GM23338 (cell line): ENCODE data around the gene GRID2IP. TPM values are rescaled to one million over a fixed set of nuclear protein-coding genes. Genes with fewer than 3 reads are reported as not detected.

Source experiments
- ATAC-seq: fragments of 200-7000 bp; cut with Tn5 transposase; 3 replicates; pipeline ENCODE4 v1.9.1; 2020
- DNase-seq: peaks from one replicate; pipeline ENCODE4 v3.0.0-alpha.2; 2015; ENCODE audit warnings: low spot score
- H2AFZ ChIP-seq: fragments of 200-600 bp; sonication (generic); 2 replicates; pipeline ENCODE4 v1.8.0; 2016; ENCODE audit warnings: antibody characterized with exemption, mild to moderate bottlenecking, moderate library complexity
- H3F3A ChIP-seq: fragments of 200-600 bp; sonication (generic); replicated peaks from 2 replicates; pipeline ENCODE4 v1.8.0; 2017; ENCODE audit warnings: antibody characterized with exemption, mixed run types, low read depth
- H3K27ac ChIP-seq: fragments of 200-600 bp; sonication (generic); 2 replicates; pipeline ENCODE4 v1.6.1; 2016; ENCODE audit warnings: low read depth
- H3K27me3 ChIP-seq: fragments of 200-600 bp; sonication (generic); 2 replicates; pipeline ENCODE4 v1.8.0; 2016; ENCODE audit warnings: mild to moderate bottlenecking, mixed run types, moderate library complexity; ENCODE audit not compliant: insufficient read depth
- H3K36me3 ChIP-seq: fragments of 200-600 bp; sonication (generic); 2 replicates; pipeline ENCODE4 v1.8.0; 2016; ENCODE audit warnings: mild to moderate bottlenecking; ENCODE audit not compliant: insufficient read depth
- H3K4me1 ChIP-seq: fragments of 200-600 bp; sonication (generic); 2 replicates; pipeline ENCODE4 v1.8.0; 2016; ENCODE audit warnings: mild to moderate bottlenecking, moderate library complexity; ENCODE audit not compliant: insufficient read depth
- H3K4me2 ChIP-seq: fragments of 200-600 bp; sonication (generic); 2 replicates; pipeline ENCODE4 v1.7.1; 2017; ENCODE audit warnings: mixed run types
- H3K4me3 ChIP-seq: fragments of 200-600 bp; sonication (generic); 2 replicates; pipeline ENCODE4 v1.6.1; 2016; ENCODE audit warnings: mixed run types
- H3K79me2 ChIP-seq: fragments of 200-600 bp; sonication (generic); replicated peaks from 2 replicates; pipeline ENCODE4 v1.8.0; 2017; ENCODE audit warnings: mild to moderate bottlenecking; ENCODE audit not compliant: insufficient read depth
- H3K9me2 ChIP-seq: fragments of 200-600 bp; sonication (generic); 2 replicates; pipeline ENCODE4 v1.8.0; 2017; ENCODE audit not compliant: insufficient read depth
- H4K20me1 ChIP-seq: fragments of 200-600 bp; sonication (generic); replicated peaks from 2 replicates; pipeline ENCODE4 v1.8.0; 2017; ENCODE audit warnings: mild to moderate bottlenecking; ENCODE audit not compliant: insufficient read depth
- H3K27ac Mint-ChIP-seq: 2 replicates; pipeline ENCODE4 v1.8.0; 2020; ENCODE audit warnings: inconsistent platforms, mild to moderate bottlenecking, moderate library complexity, mixed read lengths
- H3K27me3 Mint-ChIP-seq: 3 replicates; pipeline ENCODE4 v1.8.0; 2022; ENCODE audit warnings: low read depth, mild to moderate bottlenecking, moderate library complexity, mixed read lengths, inconsistent platforms; ENCODE audit not compliant: insufficient read depth, poor library complexity
- H3K36me3 Mint-ChIP-seq: 3 replicates; pipeline ENCODE4 v1.8.0; 2021; ENCODE audit warnings: low read depth, mild to moderate bottlenecking, inconsistent platforms, moderate library complexity, mixed read lengths
- H3K4me1 Mint-ChIP-seq: 3 replicates; pipeline ENCODE4 v1.8.0; 2020; ENCODE audit warnings: mild to moderate bottlenecking, inconsistent platforms, mixed read lengths
- H3K4me3 Mint-ChIP-seq: 3 replicates; pipeline ENCODE4 v1.8.0; 2021; ENCODE audit warnings: moderate library complexity, mild to moderate bottlenecking, inconsistent platforms, mixed read lengths
- H3K9me3 Mint-ChIP-seq: 3 replicates; pipeline ENCODE4 v1.8.0; 2020; ENCODE audit warnings: moderate library complexity, mild to moderate bottlenecking, inconsistent platforms, mixed read lengths
- CREB1 ChIP-seq: fragments of 250-450 bp; sonication (Bioruptor Pico); IDR thresholded peaks from 2 replicates; pipeline ENCODE4 v1.5.0; 2020; ENCODE audit warnings: low read depth, mild to moderate bottlenecking, moderate library complexity
- EZH2 ChIP-seq: fragments of 200-600 bp; sonication (generic); IDR thresholded peaks from one replicate; pipeline ENCODE4 v1.8.0; 2017; ENCODE audit warnings: antibody characterized with exemption, mild to moderate bottlenecking, low read depth; ENCODE audit not compliant: unreplicated experiment
- EZH2phosphoT487 ChIP-seq: fragments of 200-600 bp; sonication (generic); IDR thresholded peaks from one replicate; pipeline ENCODE4 v1.8.1; 2018; ENCODE audit warnings: antibody characterized with exemption; ENCODE audit not compliant: unreplicated experiment
- NANOG ChIP-seq: IDR thresholded peaks from 2 replicates; pipeline ENCODE4 v1.6.1; 2016; ENCODE audit warnings: antibody characterized with exemption, borderline replicate concordance
- POLR2AphosphoS5 ChIP-seq: IDR thresholded peaks from 2 replicates; pipeline ENCODE4 v1.6.1; 2016; ENCODE audit warnings: antibody characterized with exemption, low read depth
- STAT1 ChIP-seq: IDR thresholded peaks from one replicate; pipeline ENCODE4 v1.6.1; 2016; ENCODE audit warnings: antibody characterized with exemption; ENCODE audit not compliant: unreplicated experiment
- ZNF114 ChIP-seq: fragments of 250-450 bp; sonication (Bioruptor Pico); IDR thresholded peaks from 2 replicates; pipeline ENCODE4 v1.5.0; 2020; ENCODE audit warnings: mild to moderate bottlenecking, moderate library complexity
- ZNF331 ChIP-seq: fragments of 250-450 bp; sonication (Bioruptor Pico); IDR thresholded peaks from 2 replicates; pipeline ENCODE4 v1.5.0; 2020; ENCODE audit warnings: low read depth, mild to moderate bottlenecking, moderate library complexity
- polyA plus RNA-seq: library from polyadenylated mRNA; unstranded; fragments of >200 nt; fragmentation: Nextera tagmentation; extraction: Ambion mirVana; gene quantifications from 2 replicates; pipeline ENCODE4 v1.2.1, GENCODE V29; 2016
- total RNA-seq: library from RNA; depleted of rRNA; stranded (reverse); fragments of >200 nt; shearing (Covaris generic); gene quantifications from 2 replicates; pipeline ENCODE4 v1.2.3, GENCODE V29; 2014
- TF ChIP-seq, protein P1 (sequence below): IDR thresholded peaks from one replicate; pipeline ENCODE4 v1.6.1; 2018; ENCODE audit warnings: antibody characterized with exemption; ENCODE audit not compliant: unreplicated experiment

GRID2IP gene
- total and polyA plus RNA-seq, 2 experiments from 2014 or later, result 0.73 to 1.5 TPM

DNA sequence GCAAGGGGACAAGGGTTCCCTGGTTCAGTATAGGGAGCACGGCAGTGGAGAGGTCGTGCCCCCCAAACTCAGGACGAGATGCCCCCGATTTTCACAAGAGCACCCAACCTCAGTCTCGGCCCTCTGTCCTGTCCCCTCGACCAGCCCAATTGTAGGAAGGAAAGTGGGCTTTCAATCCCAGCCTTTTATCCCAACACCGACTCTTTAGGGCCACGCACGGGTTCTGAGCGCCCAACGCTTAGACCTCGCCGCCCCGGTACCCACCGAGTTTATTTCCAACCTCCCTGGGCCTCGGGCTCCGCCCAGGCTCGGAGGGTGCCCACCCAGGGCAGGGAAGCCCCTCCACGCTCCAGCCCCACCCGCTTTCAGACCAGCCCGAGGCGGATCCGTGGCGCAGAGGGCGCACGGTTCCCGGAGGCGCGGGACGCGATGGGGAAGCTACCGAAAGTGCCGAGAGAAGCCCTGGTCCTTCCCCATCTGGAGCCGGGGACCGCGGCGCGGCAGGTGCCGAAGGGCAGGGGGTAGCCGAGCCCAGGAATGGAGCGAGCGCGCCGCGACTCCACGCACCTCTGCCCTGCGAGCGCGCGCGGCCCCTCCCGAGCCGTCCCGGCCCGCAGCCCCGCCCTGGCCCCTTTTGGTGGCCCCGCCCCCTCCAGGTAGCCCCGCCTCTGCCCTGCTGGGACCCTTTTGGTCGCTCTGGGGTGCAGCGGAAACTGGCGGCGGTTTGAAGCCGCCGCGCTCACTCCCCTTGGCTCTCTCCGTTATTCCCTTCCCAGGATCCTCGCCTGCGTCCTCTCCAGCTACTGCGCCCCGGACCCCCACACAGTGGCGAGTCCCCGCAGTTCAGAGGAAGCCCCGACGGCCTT lies 20.4 kb downstream of the GRID2IP start:
- no peaks in the 10 kb centered on the region for H3K36me3 ChIP-seq
- no peaks in the 10 kb centered on the region for H4K20me1 ChIP-seq
- Mint-ChIP-seq H3K9me3 (no peaks in the 10 kb centered on the region), H3K27me3 (peaks cover 67% of the 10 kb centered on the region), H3K36me3 (no peaks in the 10 kb centered on the region; the same call in 2 of the 3 replicates), H3K4me1 (peaks cover 21% of the 10 kb centered on the region; the same call in 2 of the 3 replicates), H3K27ac (no peak overlapping the region; the same call in 1 of the 2 replicates), H3K4me3 (peak overlapping the region; percentile 81)
- TF ChIP-seq POLR2AphosphoS5 (peak; percentile 73), EZH2 (peak; percentile 48)
- TF ChIP-seq, protein P1, sequence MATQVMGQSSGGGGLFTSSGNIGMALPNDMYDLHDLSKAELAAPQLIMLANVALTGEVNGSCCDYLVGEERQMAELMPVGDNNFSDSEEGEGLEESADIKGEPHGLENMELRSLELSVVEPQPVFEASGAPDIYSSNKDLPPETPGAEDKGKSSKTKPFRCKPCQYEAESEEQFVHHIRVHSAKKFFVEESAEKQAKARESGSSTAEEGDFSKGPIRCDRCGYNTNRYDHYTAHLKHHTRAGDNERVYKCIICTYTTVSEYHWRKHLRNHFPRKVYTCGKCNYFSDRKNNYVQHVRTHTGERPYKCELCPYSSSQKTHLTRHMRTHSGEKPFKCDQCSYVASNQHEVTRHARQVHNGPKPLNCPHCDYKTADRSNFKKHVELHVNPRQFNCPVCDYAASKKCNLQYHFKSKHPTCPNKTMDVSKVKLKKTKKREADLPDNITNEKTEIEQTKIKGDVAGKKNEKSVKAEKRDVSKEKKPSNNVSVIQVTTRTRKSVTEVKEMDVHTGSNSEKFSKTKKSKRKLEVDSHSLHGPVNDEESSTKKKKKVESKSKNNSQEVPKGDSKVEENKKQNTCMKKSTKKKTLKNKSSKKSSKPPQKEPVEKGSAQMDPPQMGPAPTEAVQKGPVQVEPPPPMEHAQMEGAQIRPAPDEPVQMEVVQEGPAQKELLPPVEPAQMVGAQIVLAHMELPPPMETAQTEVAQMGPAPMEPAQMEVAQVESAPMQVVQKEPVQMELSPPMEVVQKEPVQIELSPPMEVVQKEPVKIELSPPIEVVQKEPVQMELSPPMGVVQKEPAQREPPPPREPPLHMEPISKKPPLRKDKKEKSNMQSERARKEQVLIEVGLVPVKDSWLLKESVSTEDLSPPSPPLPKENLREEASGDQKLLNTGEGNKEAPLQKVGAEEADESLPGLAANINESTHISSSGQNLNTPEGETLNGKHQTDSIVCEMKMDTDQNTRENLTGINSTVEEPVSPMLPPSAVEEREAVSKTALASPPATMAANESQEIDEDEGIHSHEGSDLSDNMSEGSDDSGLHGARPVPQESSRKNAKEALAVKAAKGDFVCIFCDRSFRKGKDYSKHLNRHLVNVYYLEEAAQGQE, result no peak
- DNase-seq (peak; percentile 86), ATAC-seq (peak; percentile 70)
- H3K79me2 ChIP-seq, result no peaks in the 10 kb centered on the region
- no peaks in the 10 kb centered on the region; the same call in 1 of the 2 replicates for H3F3A ChIP-seq
- H3K27me3 ChIP-seq, result peaks cover 92% of the 10 kb centered on the region
- no peaks in the 10 kb centered on the region for H3K9me2 ChIP-seq
- peak overlapping the region; percentile 97 for H3K4me2 ChIP-seq
- H2AFZ ChIP-seq, result peak overlapping the region; percentile 97
- peaks cover 20% of the 10 kb centered on the region for H3K4me1 ChIP-seq
- H3K27ac ChIP-seq, result no peak overlapping the region
- H3K4me3 ChIP-seq, result peak overlapping the region; percentile 95

DNA sequence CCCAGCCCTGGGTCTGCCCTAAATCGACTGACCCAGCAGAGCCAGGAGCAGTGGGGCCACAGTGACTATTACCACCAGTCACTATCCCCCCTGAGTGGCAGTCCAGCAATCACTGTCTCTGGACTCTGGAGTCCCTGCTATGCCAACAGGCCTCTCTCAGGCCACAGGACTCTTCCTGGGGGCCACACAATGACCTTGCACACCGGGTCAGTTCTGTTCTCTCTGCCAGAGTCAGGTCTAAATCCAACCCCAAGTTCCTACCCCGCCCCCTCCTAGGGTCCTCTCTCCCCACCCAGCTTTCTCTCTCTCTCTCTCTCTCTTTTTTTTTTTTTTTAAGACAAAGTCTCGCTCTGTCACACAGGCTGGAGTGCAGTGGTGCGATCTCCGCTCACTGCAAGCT lies 21.6 kb downstream of the GRID2IP start:
- H3K36me3 Mint-ChIP-seq, result no peaks in the 10 kb centered on the region; the same call in 2 of the 3 replicates

More for the DNA sequence above, 21.6 kb downstream of the GRID2IP start:
- TF ChIP-seq, protein P1, result no peak
- TF ChIP-seq CREB1 (no peak), EZH2phosphoT487 (no peak), ZNF331 (CRISPR knock-in tag) (no peak), STAT1 (no peak), NANOG (no peak), ZNF114 (CRISPR knock-in tag) (no peak)
- no peak for DNase-seq
- Histone ChIP-seq H3K9me2 (no peaks in the 10 kb centered on the region), H4K20me1 (no peaks in the 10 kb centered on the region; the same call in 1 of the 2 replicates), H3K4me3 (peak overlapping the region; percentile 95), H3K27ac (no peak overlapping the region), H2AFZ (no peak overlapping the region), H3K27me3 (peaks cover 86% of the 10 kb centered on the region), H3K36me3 (no peaks in the 10 kb centered on the region), H3K4me1 (peaks cover 20% of the 10 kb centered on the region), H3K4me2 (peak overlapping the region; percentile 32; the same call in 1 of the 2 replicates), H3F3A (no peaks in the 10 kb centered on the region), H3K79me2 (no peaks in the 10 kb centered on the region)
- peaks cover 21% of the 10 kb centered on the region; the same call in 2 of the 3 replicates for H3K4me1 Mint-ChIP-seq
- peaks cover 58% of the 10 kb centered on the region for H3K27me3 Mint-ChIP-seq
- no peaks in the 10 kb centered on the region for H3K9me3 Mint-ChIP-seq
- ATAC-seq, result no peak; the same call in 2 of the 3 replicates
- H3K27ac Mint-ChIP-seq, result no peak overlapping the region
- H3K4me3 Mint-ChIP-seq, result peak overlapping the region; percentile 81
